Fibroblast of the aortic adventitia (primary cell): Measurements from ENCODE around the gene NBEAL2. TPM values are rescaled to one million over a fixed set of nuclear protein-coding genes. Genes with fewer than 3 reads are reported as not detected.

Experiments
- DNase-seq: peaks from one replicate; pipeline ENCODE4 v3.0.0-alpha.2; 2010; ENCODE audit warnings: low read depth
- H3K4me3 ChIP-seq: 2 replicates; pipeline ENCODE4 v1.5.1; 2011; ENCODE audit warnings: low read depth, mild to moderate bottlenecking, control low read depth, low read length, moderate library complexity
- total RNA-seq: library from RNA; depleted of rRNA; stranded (reverse); fragments of >200 nt; gene quantifications from 2 replicates; pipeline ENCODE4 v1.2.3, GENCODE V29; 2012; ENCODE audit warnings: low replicate concordance
- TF ChIP-seq, protein P1 (sequence below): IDR thresholded peaks from 2 replicates; pipeline ENCODE4 v1.5.1; 2011; ENCODE audit warnings: mild to moderate bottlenecking, low read length, control low read depth, inconsistent platforms; ENCODE audit not compliant: insufficient read depth

Gene NBEAL2
- total RNA-seq, 1 donor = 4.4 TPM

DNA sequence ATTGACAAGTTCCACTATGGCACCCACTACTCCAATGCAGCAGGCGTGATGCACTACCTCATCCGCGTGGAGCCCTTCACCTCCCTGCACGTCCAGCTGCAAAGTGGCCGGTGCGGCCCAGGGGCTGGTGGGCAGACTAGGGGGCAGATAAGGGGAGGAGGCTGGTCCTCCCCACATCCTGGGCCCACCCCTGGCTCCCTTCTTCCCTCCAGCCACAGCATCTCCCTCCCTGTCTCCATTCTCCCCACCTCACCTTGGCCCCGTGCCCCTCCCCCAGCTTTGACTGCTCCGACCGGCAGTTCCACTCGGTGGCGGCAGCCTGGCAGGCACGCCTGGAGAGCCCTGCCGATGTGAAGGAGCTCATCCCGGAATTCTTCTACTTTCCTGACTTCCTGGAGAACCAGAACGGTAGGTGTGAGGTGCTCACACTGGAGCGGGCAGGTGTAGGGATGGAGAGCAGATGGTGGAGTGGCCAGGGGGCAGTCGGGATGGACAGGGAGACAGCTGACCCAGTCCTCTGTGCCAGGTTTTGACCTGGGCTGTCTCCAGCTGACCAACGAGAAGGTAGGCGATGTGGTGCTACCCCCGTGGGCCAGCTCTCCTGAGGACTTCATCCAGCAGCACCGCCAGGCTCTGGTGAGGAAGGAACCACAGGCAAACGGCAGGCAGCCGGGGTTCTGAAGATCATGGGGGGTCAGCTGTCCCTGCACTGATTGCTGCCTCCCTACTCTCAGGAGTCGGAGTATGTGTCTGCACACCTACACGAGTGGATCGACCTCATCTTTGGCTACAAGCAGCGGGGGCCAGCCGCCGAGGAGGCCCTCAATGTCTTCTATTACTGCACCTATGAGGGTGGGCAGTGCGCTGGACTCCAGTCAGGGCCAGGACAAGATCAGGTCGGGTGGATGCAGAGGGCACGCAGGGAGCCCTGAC lies 26.0 kb downstream of the NBEAL2 start:
- no peak for DNase-seq

DNA sequence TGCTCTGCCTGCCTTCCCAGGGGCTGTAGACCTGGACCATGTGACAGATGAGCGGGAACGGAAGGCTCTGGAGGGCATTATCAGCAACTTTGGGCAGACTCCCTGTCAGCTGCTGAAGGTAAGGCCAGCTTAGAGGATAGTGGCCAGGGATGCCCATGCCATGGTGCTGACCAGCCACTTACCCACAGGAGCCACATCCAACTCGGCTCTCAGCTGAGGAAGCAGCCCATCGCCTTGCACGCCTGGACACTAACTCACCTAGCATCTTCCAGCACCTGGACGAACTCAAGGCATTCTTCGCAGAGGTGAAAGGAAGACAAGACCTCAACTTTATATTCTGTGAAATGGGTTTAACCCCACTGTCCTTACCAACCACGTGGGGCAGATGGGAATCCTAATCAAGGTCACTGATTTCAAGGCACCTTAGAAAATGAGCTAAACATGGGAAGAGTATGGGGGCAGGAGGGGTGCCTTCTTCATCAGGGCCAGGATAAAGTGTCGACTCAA lies 26.7 kb downstream of the NBEAL2 start:
- TF ChIP-seq, protein P1, sequence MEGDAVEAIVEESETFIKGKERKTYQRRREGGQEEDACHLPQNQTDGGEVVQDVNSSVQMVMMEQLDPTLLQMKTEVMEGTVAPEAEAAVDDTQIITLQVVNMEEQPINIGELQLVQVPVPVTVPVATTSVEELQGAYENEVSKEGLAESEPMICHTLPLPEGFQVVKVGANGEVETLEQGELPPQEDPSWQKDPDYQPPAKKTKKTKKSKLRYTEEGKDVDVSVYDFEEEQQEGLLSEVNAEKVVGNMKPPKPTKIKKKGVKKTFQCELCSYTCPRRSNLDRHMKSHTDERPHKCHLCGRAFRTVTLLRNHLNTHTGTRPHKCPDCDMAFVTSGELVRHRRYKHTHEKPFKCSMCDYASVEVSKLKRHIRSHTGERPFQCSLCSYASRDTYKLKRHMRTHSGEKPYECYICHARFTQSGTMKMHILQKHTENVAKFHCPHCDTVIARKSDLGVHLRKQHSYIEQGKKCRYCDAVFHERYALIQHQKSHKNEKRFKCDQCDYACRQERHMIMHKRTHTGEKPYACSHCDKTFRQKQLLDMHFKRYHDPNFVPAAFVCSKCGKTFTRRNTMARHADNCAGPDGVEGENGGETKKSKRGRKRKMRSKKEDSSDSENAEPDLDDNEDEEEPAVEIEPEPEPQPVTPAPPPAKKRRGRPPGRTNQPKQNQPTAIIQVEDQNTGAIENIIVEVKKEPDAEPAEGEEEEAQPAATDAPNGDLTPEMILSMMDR = no peak
- DNase-seq = no peak
- no peak overlapping the region for H3K4me3 ChIP-seq

More for the DNA sequence above, 26.0 kb downstream of the NBEAL2 start:
- TF ChIP-seq, protein P1 = no peak
- H3K4me3 ChIP-seq = no peak overlapping the region

DNA sequence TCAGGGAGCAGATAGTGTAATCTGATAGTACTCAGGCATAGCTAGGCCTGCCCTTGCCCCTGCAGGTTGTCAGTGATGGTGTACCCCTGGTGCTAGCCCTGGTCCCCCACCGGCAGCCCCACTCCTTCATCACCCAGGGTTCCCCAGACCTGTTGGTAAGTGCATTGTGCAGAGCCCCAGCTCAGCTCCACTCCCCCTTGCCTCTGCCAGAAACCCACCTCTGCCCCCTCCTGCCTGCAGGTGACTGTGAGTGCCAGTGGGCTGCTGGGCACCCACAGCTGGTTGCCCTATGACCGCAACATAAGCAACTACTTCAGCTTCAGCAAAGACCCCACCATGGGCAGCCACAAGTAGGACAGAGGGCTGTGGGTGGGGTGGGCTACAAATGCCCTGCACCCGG lies 27.5 kb downstream of the NBEAL2 start:
- TF ChIP-seq, protein P1 = no peak
- no peak for DNase-seq

DNA sequence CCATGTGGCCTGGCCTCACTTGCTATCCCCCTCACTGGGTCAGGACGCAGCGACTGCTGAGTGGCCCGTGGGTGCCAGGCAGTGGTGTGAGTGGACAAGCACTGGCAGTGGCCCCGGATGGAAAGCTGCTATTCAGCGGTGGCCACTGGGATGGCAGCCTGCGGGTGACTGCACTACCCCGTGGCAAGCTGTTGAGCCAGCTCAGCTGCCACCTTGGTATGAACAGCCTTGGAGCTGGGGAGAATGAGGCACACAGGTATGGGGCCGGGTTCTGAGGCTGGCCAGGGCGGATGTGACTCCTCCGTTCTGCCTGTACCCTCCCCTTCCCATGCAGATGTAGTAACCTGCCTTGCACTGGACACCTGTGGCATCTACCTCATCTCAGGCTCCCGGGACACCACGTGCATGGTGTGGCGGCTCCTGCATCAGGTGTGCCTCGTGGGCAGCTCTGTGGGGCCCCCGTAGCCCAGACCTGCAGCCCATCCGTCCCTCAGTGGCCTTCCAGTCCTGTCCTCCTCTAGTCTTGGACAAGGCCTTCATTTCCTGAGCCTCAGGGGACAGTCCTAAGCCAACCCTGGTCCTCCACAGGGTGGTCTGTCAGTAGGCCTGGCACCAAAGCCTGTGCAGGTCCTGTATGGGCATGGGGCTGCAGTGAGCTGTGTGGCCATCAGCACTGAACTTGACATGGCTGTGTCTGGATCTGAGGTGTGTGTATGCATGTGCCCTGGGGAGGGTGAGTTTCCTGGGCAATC lies 28.2 kb downstream of the NBEAL2 start:
- TF ChIP-seq, protein P1 = no peak
- no peak overlapping the region for H3K4me3 ChIP-seq
- no peak for DNase-seq

More for the DNA sequence above, 27.5 kb downstream of the NBEAL2 start:
- H3K4me3 ChIP-seq = no peak overlapping the region

DNA sequence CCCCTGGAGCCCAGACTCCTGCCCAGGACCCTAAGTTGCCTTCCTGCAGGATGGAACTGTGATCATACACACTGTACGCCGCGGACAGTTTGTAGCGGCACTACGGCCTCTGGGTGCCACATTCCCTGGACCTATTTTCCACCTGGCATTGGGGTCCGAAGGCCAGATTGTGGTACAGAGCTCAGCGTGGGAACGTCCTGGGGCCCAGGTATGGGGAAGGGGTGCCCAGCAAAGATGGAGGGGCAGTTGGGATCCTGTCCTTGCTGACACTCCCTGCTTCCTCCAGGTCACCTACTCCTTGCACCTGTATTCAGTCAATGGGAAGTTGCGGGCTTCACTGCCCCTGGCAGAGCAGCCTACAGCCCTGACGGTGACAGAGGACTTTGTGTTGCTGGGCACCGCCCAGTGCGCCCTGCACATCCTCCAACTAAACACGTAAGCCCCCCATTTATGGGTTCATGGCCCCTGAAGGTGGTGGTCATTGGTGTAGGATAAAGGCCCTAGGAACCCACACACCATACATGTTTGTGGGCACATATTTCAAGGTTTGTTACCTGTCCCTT lies 28.8 kb downstream of the NBEAL2 start:
- TF ChIP-seq, protein P1 = no peak
- DNase-seq = no peak

DNA sequence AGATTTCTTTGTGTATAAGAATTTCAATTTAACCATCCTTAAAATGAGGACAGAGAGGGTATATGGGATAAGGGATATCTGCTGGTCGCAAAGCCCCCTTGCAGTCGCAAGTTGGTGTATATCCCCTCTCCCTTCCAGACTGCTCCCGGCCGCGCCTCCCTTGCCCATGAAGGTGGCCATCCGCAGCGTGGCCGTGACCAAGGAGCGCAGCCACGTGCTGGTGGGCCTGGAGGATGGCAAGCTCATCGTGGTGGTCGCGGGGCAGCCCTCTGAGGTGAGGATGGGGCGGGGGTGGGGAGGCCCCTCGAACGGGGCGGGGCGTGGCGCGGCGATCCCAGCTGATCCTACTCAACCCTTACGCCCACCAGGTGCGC lies 29.4 kb downstream of the NBEAL2 start:
- TF ChIP-seq, protein P1 = no peak
- no peak for DNase-seq

More for the DNA sequence above, 28.8 kb downstream of the NBEAL2 start:
- H3K4me3 ChIP-seq = no peak overlapping the region

More for the DNA sequence above, 29.4 kb downstream of the NBEAL2 start:
- H3K4me3 ChIP-seq = peak overlapping the region; percentile 68
